Neural progenitor cell (in vitro differentiated cells): ENCODE results near the gene PCSK5.

Source experiments
- CTCF ChIP-seq: fragments of 200-600 bp; sonication (generic); IDR thresholded peaks from 2 replicates; pipeline ENCODE4 v1.5.1; 2017; ENCODE audit warnings: antibody characterized with exemption, mild to moderate bottlenecking
- EZH2 ChIP-seq: fragments of 200-600 bp; sonication (generic); IDR thresholded peaks from 2 replicates; pipeline ENCODE4 v1.6.1; 2017; ENCODE audit warnings: antibody characterized with exemption, mild to moderate bottlenecking, moderate library complexity

GRCh38 chr9:76354221-76354620, 463.7 kb downstream of the PCSK5 start:
- no peak for TF ChIP-seq CTCF
- no peak for TF ChIP-seq EZH2
